ENCODE data around the gene AKAP7.
"Not testable (repeated sequence)": the region's sequence is repeated elsewhere in the genome, so short reads cannot be mapped to it uniquely, and the experiment has no call there.

Gene AKAP7

DNA sequence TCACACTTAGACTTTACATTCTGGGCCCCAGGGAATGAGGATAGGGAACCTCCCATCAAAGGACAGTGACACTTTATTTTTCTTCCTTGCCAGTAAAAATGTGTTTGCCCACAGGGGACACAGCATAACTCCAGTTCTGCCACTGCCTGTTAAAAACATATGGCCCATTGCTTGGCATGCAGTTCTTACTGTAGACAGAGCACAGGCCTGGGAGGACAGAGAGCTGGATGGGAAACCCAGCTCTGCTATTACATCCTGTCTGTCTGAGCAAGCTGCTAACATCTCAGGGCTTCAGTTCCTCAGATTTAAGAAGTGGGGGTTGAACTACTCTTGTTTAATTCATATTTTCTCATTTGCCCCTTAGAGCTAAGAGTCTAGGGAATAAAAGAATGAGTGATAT, 120.2 kb downstream of the AKAP7 start:
- DNase-seq (ENCODE audit: low read depth), result no peak

DNA sequence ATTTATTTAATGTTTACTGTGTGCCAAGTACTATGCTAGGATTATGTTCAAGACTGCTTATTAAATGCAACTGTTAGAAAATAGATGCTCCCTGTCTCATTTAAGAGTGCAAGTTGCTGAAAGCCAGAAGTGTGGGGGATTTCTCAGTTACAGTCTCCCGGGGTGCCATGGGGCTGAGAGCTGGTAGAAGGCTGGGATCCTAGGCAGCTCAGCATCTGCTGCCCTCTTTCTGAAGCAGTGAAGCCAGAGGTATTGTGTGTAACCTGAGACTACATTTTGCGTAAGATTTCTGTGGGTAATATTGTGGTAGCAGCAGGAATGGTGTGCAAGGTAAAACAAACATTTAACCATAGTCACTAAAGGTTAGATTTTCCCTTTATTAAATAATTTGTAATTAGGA, 120.6 kb downstream of the AKAP7 start:
- DNase-seq (ENCODE audit: low read depth), result no peak

DNA sequence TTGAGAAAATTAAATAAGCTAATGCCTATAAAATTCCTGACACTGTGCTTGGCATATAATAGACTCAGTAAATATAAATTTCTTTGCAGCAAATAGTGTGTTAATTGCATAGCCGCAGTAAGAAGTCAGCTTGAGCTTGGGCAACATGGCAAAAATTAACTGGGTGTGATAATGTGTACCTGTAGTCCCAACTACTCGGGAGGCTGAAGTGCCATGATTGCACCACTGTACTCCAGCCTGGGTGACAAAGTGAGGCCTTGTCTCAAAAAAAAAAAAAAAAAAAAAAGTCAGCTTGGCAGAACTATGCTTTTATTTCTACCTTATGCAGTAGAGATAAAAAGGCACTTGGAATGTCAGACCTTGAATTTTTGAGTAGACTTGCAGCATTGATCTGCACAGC, 121.8 kb downstream of the AKAP7 start:
- no peak for DNase-seq (ENCODE audit: low read depth)

DNA sequence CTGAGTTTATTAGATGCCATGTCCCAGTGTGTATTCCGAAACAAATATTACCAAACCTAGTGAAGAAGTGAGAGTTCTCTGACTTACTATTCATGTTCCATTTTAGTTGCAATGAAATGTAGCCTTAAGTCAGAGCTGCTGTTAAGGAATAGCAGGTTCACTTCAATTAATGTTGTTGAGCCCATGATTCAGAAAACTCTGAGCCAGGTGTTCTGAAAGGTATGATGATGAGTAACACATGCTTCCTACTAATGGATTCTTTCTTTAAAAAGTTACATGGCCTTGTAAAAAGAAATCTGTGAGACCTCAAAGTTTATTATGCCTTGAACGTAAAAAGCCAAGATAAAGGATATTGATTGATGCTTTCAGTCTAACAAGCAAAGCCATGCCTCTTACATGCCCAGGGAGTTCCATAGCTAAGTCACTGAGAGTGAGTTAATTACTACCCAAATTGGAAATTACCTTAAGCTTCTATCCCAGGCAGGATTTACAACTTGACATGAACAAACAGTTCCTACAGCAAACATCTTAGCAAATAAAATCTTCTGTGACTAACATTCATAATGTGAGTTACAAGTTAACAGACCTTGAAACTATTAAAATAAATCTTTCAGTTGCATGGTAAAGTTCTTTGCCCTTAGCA, 122.9 kb downstream of the AKAP7 start:
- no peak for DNase-seq (ENCODE audit: low read depth)

DNA sequence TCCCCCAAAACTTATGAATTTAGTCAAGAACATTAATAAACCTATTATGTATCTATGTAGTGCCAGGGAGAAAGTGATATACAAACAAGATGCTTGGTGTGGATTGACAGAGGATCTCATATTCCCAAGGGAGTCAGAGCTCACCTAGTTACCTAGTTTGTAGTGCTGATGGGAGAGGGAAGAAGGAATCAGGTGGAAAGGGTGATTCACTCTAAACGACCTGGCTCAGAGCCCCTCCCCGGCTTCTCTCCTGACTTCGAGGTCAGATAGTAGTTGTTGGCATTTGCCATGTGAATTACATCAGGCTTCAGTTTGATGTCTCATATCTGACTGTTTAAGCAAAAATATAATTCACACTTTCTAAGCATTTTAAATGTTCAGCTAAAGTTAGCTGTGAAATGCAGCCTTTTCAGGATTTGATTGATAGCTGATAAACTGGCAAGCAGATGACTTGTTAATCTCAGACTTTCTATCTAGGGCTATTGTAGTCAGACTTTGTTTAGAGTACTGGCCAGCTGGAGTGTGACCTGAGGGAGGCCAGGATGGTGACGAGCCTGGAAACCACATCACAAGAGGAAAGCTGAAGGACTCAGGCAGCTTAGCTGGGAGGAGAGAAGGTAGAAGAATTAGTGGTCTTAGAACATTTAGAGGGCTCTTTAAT, 123.7 kb downstream of the AKAP7 start:
- no peak for DNase-seq (ENCODE audit: low read depth)

- DNase-seq (ENCODE audit: low read depth), result not testable (repeated sequence)
Observed at GRCh38 chr6:131260960-131261359, 125.7 kb downstream of the AKAP7 start.

DNA sequence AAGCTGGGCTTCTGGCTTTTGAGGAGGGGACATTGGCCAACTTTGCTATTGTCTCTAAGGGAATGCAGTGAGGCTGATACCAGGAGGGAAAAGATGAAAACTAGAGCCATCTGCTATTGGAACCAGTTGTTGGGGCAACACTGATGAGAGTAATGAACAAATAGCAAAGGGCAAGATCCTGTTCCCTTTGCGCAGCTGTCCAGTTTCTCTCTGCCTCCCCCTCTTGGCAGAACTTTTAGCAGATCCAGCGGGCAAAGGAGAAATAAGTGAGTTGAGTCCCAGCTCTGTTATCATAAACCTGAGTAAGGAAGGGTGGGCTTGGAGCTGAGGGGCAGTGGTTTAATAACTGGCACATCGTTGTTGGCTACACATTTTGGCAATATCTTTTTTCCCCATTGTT, 126.8 kb downstream of the AKAP7 start:
- DNase-seq (ENCODE audit: low read depth), result no peak

- DNase-seq (ENCODE audit: low read depth), result no peak
Observed at GRCh38 chr6:131265939-131266338, 130.7 kb downstream of the AKAP7 start.

- no peak for DNase-seq (ENCODE audit: low read depth)
Observed at GRCh38 chr6:131268303-131268702, 133.0 kb downstream of the AKAP7 start.

- no peak for DNase-seq (ENCODE audit: low read depth)
Observed at GRCh38 chr6:131269565-131270391, 134.5 kb downstream of the AKAP7 start.

- DNase-seq (ENCODE audit: low read depth), result no peak
Observed at GRCh38 chr6:131270534-131270933, 135.3 kb downstream of the AKAP7 start.

GRCh38 chr6:131275273-131275672, 140.0 kb downstream of the AKAP7 start:
- DNase-seq (ENCODE audit: low read depth), result no peak

DNA sequence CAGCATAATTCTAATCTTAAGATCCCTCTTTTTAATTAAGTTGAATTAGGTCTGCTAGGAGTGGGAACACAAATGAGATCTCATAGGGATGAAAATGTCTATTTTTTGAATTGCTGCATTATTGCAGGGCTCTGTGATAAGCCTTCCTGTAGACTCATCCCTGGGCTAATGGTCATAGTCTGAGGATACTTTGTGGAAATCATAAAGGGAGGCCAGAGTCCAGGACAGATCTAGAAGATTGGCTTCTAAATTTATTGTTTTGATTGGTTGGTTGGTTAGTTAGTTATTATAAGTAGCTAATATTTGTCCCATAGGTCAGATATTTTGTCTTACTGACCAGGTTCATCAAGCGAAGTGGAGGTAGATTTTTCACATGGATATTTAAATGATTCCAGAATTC, 142.3 kb downstream of the AKAP7 start:
- DNase-seq (ENCODE audit: low read depth), result no peak

DNA sequence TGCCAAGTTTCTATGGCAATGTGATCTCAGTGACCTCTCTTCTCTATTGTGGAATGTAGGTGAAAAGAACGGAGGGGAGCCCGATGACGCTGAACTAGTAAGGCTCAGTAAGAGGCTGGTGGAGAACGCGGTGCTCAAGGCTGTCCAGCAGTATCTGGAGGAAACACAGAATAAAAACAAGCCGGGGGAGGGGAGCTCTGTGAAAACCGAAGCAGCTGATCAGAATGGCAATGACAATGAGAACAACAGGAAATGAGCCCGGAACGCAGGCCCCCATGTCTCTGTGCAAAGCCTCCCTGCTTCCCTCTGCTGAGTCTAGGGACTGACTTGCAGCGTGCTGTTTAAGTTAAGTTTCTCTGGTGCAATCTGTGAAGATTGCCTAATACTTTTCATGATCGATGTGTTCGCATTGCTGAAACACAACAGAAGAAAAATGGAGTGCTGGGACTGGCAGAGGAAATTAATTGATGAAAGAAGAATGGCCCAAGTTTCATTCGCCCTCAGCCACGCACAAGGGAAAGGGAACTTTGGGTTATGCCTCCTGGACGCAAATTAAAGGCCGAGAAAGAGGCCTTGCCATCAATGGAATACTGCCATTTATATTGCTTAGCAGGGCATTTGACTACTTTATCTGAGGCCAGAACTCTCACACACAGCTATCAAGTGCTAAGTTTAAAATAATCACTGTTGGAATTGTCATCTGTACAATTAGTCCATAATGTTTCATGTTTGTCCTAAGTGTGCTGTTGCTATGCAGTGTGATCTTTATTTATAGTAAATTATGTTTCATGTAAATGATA, 146.4 kb downstream of the AKAP7 start:
- peak; percentile 12 for DNase-seq (ENCODE audit: low read depth)

- DNase-seq (ENCODE audit: low read depth), result no peak
Observed at GRCh38 chr6:131282365-131282764, 147.1 kb downstream of the AKAP7 start.

GRCh38 chr6:131283466-131284175, 148.4 kb downstream of the AKAP7 start:
- no peak for DNase-seq (ENCODE audit: low read depth)

GRCh38 chr6:131285548-131285947, 150.3 kb downstream of the AKAP7 start:
- DNase-seq (ENCODE audit: low read depth), result no peak

GRCh38 chr6:131286469-131287040, 151.3 kb downstream of the AKAP7 start:
- no peak for DNase-seq (ENCODE audit: low read depth)

DNA sequence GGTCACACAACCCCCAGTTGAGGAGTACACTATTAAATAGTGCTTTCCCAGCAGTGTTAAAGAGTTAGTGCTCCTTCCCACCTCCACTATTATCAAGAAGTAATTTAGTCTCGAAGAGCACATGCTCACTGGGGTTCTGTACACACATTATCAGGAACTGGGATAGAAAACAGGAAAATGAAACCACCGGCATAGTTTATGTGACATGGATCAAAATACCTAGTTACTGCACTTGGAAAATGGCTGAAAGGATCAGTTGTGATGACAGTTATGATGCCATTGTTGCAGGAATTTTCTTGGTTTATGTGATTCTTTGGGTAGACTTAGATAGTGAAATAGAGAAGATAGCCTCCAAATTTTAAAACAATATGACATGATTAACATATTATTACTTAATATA, 152.9 kb downstream of the AKAP7 start:
- DNase-seq (ENCODE audit: low read depth), result no peak

GRCh38 chr6:131290955-131291354, 155.7 kb downstream of the AKAP7 start:
- no peak for DNase-seq (ENCODE audit: low read depth)
